BLaER1 (cell line): ENCODE measurements around the gene TRABD.
"Not testable (repeated sequence)": the region's sequence is repeated elsewhere in the genome, so short reads cannot be mapped to it uniquely, and the experiment has no call there.

Experiments
- H3K27ac ChIP-seq: shearing (Covaris generic); formaldehyde crosslinking; 2 replicates; pipeline ENCODE4 v1.8.1; 2022
- H3K27me3 ChIP-seq: shearing (Covaris generic); formaldehyde crosslinking; 2 replicates; pipeline ENCODE4 v1.8.1; 2022
- H3K36me3 ChIP-seq: shearing (Covaris generic); formaldehyde crosslinking; 2 replicates; pipeline ENCODE4 v1.8.1; 2022
- H3K4me1 ChIP-seq: shearing (Covaris generic); formaldehyde crosslinking; 2 replicates; pipeline ENCODE4 v1.8.1; 2022
- H3K4me2 ChIP-seq: shearing (Covaris generic); formaldehyde crosslinking; 2 replicates; pipeline ENCODE4 v1.8.1; 2022
- H3K4me3 ChIP-seq: shearing (Covaris generic); formaldehyde crosslinking; 2 replicates; pipeline ENCODE4 v1.8.1; 2022
- H3K9ac ChIP-seq: shearing (Covaris generic); formaldehyde crosslinking; 2 replicates; pipeline ENCODE4 v1.8.1; 2022
- H3K9me3 ChIP-seq: shearing (Covaris generic); formaldehyde crosslinking; 2 replicates; pipeline ENCODE4 v1.8.1; 2022
- H4K20me1 ChIP-seq: shearing (Covaris generic); formaldehyde crosslinking; 2 replicates; pipeline ENCODE4 v1.8.1; 2022
- Cebpa-rat ChIP-seq: shearing (Covaris generic); IDR thresholded peaks from 2 replicates; pipeline ENCODE4 v1.8.1; 2022

Gene TRABD

GRCh38 chr22:50185375-50186087 lies at the start of gene TRABD:
TRABD (plus strand) TSS chr22:50185913; CDS start chr22:50193061, 7,148 bp downstream.
- Histone ChIP-seq H4K20me1 (peaks cover 34% of the 10 kb centered on the region), H3K27ac (peak within 1 kb of the TSS; percentile 99), H3K4me1 (peaks cover 71% of the 10 kb centered on the region), H3K4me2 (peak within 1 kb of the TSS; percentile 98), H3K4me3 (peak within 1 kb of the TSS; percentile 99), H3K27me3 (peaks cover 21% of the 10 kb centered on the region), H3K36me3 (peaks cover 7% of the 10 kb centered on the region), H3K9ac (peak within 1 kb of the TSS; percentile 99), H3K9me3 (no peaks in the 10 kb centered on the region)
- TF ChIP-seq Cebpa-rat: no peak

DNA sequence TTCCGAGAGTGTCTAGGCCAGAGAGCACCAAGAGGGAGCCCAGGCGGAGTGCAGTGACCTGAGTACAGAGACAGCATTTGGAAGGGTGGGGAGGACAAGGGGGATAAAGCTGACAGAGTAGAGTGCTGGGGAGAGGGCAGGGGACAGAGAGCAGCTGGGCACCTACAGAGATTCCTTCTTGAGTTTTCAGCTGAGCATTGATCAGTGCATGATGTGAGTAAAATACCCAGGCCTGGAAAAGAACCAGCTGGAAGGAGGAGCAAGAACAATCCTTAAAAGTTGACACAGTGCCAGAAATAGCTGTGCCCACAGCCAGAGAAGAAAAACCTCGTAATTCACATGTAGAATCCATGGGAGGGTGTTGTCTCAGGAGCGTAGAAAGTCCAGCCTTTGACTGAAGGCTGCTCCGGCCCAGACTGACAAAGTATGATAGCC lies 49.1 kb upstream of the TRABD start:
- Histone ChIP-seq H3K36me3 (no peaks in the 10 kb centered on the region), H3K4me3 (no peak overlapping the region), H3K4me1 (peaks cover 20% of the 10 kb centered on the region), H3K27ac (no peak overlapping the region), H3K4me2 (no peak overlapping the region), H3K9ac (no peak overlapping the region), H3K27me3 (no peaks in the 10 kb centered on the region), H4K20me1 (no peaks in the 10 kb centered on the region), H3K9me3 (no peaks in the 10 kb centered on the region)
- TF ChIP-seq Cebpa-rat: no peak

- H3K36me3 ChIP-seq, H4K20me1 ChIP-seq, H3K9ac ChIP-seq, H3K9me3 ChIP-seq, H3K4me2 ChIP-seq, H3K4me3 ChIP-seq, H3K27me3 ChIP-seq, H3K27ac ChIP-seq: not testable (repeated sequence)
- H3K4me1 ChIP-seq: peaks cover 20% of the 10 kb centered on the region
Observed at GRCh38 chr22:50137277-50137676, 48.4 kb upstream of the TRABD start.

- TF ChIP-seq Cebpa-rat: no peak
Observed at GRCh38 chr22:50138041-50138440, 47.7 kb upstream of the TRABD start.

GRCh38 chr22:50138988-50139387 lies 46.7 kb upstream of the TRABD start:
- Histone ChIP-seq H3K9ac (no peak overlapping the region), H3K4me1 (peaks cover 20% of the 10 kb centered on the region), H3K4me3 (no peak overlapping the region), H3K4me2 (no peak overlapping the region), H4K20me1 (no peaks in the 10 kb centered on the region), H3K36me3 (no peaks in the 10 kb centered on the region), H3K9me3 (no peaks in the 10 kb centered on the region), H3K27ac (no peak overlapping the region), H3K27me3 (no peaks in the 10 kb centered on the region)
- TF ChIP-seq Cebpa-rat: no peak

More at GRCh38 chr22:50138041-50138440, 47.7 kb upstream of the TRABD start:
- no peak overlapping the region for H3K4me3 ChIP-seq
- no peak overlapping the region for H3K9ac ChIP-seq
- no peak overlapping the region for H3K27ac ChIP-seq
- no peaks in the 10 kb centered on the region for H4K20me1 ChIP-seq
- H3K4me2 ChIP-seq: peak overlapping the region; percentile 12
- H3K27me3 ChIP-seq: no peaks in the 10 kb centered on the region
- H3K4me1 ChIP-seq: peaks cover 20% of the 10 kb centered on the region
- H3K9me3 ChIP-seq: no peaks in the 10 kb centered on the region
- H3K36me3 ChIP-seq: no peaks in the 10 kb centered on the region

DNA sequence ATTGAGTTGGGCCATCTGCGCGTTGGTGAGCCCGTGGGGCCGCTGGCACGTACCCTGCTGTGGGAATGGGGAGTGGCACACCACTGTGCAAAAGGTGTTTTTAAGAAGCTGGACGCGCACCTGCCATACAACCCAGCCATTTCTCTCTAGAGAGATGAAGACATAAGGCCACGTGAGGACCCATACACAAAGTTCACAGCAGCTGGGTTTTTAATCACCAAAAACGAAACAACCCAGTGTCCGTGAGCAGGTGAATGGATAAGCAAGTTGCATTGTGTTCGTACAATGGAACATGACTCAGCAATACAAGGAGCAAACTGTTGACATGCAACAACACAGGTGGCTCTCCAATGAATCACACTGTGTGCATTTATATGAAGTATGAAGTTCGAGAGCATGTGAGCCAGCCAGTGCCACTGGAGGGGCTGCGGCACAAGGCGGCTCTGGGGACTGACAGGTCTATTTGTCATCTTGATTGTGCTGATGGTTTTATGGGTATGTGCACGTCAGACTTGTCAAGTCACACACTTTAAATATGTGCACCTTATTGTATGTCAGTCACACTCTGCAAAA lies 45.8 kb upstream of the TRABD start:
- Histone ChIP-seq H3K4me1 (peaks cover 20% of the 10 kb centered on the region), H3K27me3 (no peaks in the 10 kb centered on the region), H4K20me1 (no peaks in the 10 kb centered on the region), H3K9ac (no peak overlapping the region), H3K4me3 (no peak overlapping the region), H3K4me2 (no peak overlapping the region; the same call in 1 of the 2 replicates), H3K9me3 (no peaks in the 10 kb centered on the region), H3K27ac (no peak overlapping the region), H3K36me3 (no peaks in the 10 kb centered on the region)
- no peak for TF ChIP-seq Cebpa-rat

DNA sequence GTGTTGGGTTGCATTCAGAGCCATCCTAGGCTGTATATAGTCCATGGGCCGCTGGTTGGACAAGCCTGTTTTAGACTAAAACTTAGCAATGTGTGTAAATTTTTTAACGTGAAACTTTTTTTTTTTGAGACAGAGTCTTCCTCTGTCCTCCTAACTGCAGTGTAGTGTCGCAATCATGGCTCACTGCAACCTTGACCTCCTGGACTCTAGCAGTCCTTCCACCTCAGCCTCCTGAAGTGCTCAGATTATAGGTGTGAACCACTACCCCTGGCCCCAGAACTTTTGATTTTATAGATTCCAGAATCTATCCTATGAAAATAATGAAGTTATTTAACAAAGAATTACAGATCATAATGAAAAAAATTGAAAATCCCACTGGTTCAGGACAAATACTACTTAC lies 45.1 kb upstream of the TRABD start:
- H3K4me1 ChIP-seq: peaks cover 20% of the 10 kb centered on the region
- no peak overlapping the region for H3K4me3 ChIP-seq
- H4K20me1 ChIP-seq: no peaks in the 10 kb centered on the region
- TF ChIP-seq Cebpa-rat: peak; percentile 37; the same call in 1 of the 2 replicates
- H3K9ac ChIP-seq: no peak overlapping the region
- no peaks in the 10 kb centered on the region for H3K9me3 ChIP-seq
- no peak overlapping the region for H3K4me2 ChIP-seq
- no peaks in the 10 kb centered on the region for H3K36me3 ChIP-seq
- H3K27ac ChIP-seq: no peak overlapping the region
- no peaks in the 10 kb centered on the region for H3K27me3 ChIP-seq

- TF ChIP-seq Cebpa-rat: no peak
- Histone ChIP-seq H3K4me1 (peaks cover 20% of the 10 kb centered on the region), H3K27ac (no peak overlapping the region), H3K9me3 (no peaks in the 10 kb centered on the region), H4K20me1 (no peaks in the 10 kb centered on the region), H3K4me2 (no peak overlapping the region), H3K9ac (no peak overlapping the region), H3K36me3 (no peaks in the 10 kb centered on the region), H3K4me3 (no peak overlapping the region), H3K27me3 (no peaks in the 10 kb centered on the region)
Observed at GRCh38 chr22:50141462-50141861, 44.3 kb upstream of the TRABD start.

DNA sequence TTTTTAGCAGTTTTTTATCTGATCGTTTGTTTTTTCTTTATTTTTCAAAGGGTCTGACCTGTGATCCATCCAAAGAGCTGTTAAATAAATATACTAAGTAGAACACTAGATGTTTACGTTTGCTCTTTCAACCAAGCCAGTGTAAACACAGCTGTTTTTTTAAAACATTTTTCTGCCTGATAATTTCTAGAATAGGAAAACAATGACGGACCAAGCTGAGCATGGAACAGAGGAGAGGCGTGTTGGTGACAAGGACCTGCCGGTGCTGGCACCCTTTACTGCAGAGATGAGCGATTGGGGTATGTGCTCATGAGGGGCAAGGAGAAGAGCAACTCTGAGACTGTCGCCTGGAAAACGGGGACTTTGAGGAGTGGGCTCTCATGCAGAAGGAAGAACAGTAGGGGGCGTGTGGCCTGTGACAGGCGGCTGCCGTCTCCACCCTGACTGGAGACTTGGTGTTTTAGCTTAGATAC lies 43.8 kb upstream of the TRABD start:
- Histone ChIP-seq H3K4me2 (no peak overlapping the region), H4K20me1 (no peaks in the 10 kb centered on the region), H3K27me3 (no peaks in the 10 kb centered on the region), H3K4me3 (no peak overlapping the region), H3K9ac (no peak overlapping the region), H3K36me3 (no peaks in the 10 kb centered on the region), H3K27ac (no peak overlapping the region), H3K4me1 (peaks cover 20% of the 10 kb centered on the region), H3K9me3 (no peaks in the 10 kb centered on the region)
- TF ChIP-seq Cebpa-rat: no peak

GRCh38 chr22:50143096-50143495 lies 42.6 kb upstream of the TRABD start:
- H3K9me3 ChIP-seq: no peaks in the 10 kb centered on the region
- H3K27me3 ChIP-seq: no peaks in the 10 kb centered on the region
- H4K20me1 ChIP-seq: no peaks in the 10 kb centered on the region
- no peaks in the 10 kb centered on the region for H3K36me3 ChIP-seq
- peaks cover 23% of the 10 kb centered on the region for H3K4me1 ChIP-seq
- no peak overlapping the region for H3K27ac ChIP-seq
- no peak overlapping the region for H3K9ac ChIP-seq
- no peak overlapping the region for H3K4me3 ChIP-seq
- TF ChIP-seq Cebpa-rat: no peak
- H3K4me2 ChIP-seq: no peak overlapping the region
